ENCODE results near the gene FOXO1. TPM values are rescaled to one million over a fixed set of nuclear protein-coding genes. Genes with fewer than 3 reads are reported as not detected.
A peak's percentile ranks its signal among the peaks of the same experiment; 100 is the strongest.
"Not testable (repeated sequence)": the region's sequence is repeated elsewhere in the genome, so short reads cannot be mapped to it uniquely, and the experiment has no call there.

The FOXO1 gene
- 10 to 100 TPM; 50.7 to 67.2 (median 60.3) TPM for total RNA-seq

DNA sequence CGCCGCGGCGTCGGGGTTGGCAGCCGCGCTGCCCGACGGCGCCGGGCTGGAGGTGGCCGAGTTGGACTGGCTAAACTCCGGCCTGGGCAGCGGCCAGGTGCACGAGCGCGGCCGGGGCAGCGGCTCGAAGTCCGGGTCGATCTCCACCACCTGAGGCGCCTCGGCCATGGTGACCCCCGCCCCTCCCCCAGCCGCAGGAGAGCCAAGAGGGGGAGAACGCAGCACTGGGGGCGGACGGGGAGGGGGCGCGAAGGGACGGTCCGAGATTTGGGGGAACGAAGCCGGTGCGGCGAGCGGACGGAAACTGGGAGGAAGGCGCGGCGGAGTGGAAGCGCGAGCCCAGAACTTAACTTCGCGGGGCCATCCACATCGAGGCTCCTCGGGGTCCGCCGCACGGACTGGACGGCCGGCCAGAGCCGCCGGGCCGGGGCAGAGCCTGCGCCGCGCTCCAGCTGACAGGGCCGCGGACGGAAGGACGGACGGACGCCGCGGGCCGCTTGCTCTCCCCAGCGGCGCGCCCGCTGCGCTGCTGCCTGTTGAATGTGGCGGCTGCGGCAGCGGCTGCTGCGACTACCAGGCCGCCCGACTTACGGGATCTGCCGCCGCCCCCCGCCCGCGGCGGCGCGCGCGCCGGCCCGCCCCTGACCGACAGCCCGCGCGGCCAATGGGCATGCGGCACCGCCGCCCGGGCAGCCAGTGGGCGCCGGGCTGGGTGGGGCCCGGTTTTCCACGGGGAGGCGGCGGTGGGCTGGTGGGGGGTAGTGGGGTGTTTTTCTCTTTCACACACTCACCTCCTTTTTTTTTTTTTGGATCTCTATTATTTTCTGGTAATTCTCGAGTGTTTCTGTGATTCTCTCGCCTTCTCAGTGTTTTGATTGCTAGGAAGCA lies at the start of gene FOXO1:
TSS of gene FOXO1 (minus strand) at position 597 of the 888 bp plus-strand sequence. CDS start at position 168, 429 bp downstream.
- Histone ChIP-seq H3K9me3 (no peaks in the 10 kb centered on the region), H3K4me3 (peak within 1 kb of the TSS; percentile 100), H3K27ac (peak within 1 kb of the TSS; percentile 99), H3K27me3 (no peaks in the 10 kb centered on the region), H3K36me3 (no peaks in the 10 kb centered on the region), H3K4me1 (peaks cover 37% of the 10 kb centered on the region)
- DNase-seq (ENCODE audit: low spot score in 2 of 2), result peak; percentile 89 to 91
- WGBS, result under 1% methylated on average over 98 of the region's 108 CpGs
- TF ChIP-seq POLR2AphosphoS5 (IDR thresholded peaks at IDR 0.05) (peak in 1 of 3 donors; percentile 87), POLR2A (IDR thresholded peaks at IDR 0.05) (peak; percentile 85 to 98), EP300 (IDR thresholded peaks at IDR 0.05) (no peak)

- not testable (repeated sequence) for H3K27ac ChIP-seq; DNase-seq (ENCODE audit: low spot score in 2 of 2); H3K9me3 ChIP-seq; H3K4me3 ChIP-seq; H3K4me1 ChIP-seq; H3K27me3 ChIP-seq
- WGBS, result no CpG with 5 or more reads among the region's 1 CpG
- peaks cover 26% of the 10 kb centered on the region for H3K36me3 ChIP-seq
These were observed 48.0 kb upstream of the FOXO1 start for GRCh38 chr13:40714433-40714832.

DNA sequence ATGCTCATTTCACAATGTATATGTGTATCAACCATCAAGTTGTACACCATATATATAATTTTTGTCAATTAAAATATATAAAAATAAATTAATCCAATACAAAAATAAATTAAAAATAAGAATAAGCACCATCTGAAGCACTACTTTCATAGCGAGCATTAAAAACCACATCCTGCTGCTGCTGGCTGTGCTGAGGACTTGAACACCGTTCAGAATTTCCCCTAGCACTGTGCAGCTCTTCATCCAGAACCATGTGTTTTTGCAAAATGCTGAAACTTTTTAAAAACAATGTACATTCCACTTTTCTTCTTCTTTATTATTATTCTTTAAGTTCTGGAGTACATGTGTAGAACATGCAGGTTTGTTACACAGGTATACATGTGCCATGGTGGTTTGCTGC lies 40.0 kb upstream of the FOXO1 start:
- WGBS, result 83% methylated on average over 2 of the region's 2 CpGs
- H3K9me3 ChIP-seq, result peaks cover 27% of the 10 kb centered on the region
- no peaks in the 10 kb centered on the region for H3K27me3 ChIP-seq
- DNase-seq (ENCODE audit: low spot score in 2 of 2), result no peak
- TF ChIP-seq EP300 (IDR thresholded peaks at IDR 0.05), result no peak
- TF ChIP-seq POLR2A (IDR thresholded peaks at IDR 0.05), result no peak
- no peak for TF ChIP-seq CTCF (IDR thresholded peaks at IDR 0.05)
- TF ChIP-seq POLR2AphosphoS5 (IDR thresholded peaks at IDR 0.05), result no peak
- H3K4me1 ChIP-seq, result no peaks in the 10 kb centered on the region
- no peak overlapping the region for H3K4me3 ChIP-seq
- H3K27ac ChIP-seq, result no peak overlapping the region
- H3K36me3 ChIP-seq, result no peaks in the 10 kb centered on the region

DNA sequence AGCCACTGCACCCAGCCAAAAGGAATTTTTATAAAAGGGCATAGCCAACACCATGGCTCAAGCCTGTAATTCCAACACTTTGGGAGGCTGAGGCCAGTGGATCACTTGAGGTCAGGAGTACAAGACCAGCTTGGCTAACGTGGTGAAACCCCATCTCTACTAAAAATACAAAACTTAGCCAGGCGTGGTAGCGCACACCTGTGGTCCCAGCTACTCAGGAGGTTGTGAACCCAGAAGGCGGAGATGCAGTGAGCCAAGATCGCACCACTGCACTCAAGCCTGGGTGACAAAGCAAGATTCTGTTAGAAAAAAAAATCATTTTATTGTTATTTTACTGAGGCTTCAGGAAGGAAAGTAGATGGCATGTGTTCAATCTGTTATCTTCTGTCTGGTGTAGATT lies 31.3 kb upstream of the FOXO1 start:
- DNase-seq (ENCODE audit: low spot score in 2 of 2), result no peak
- 89% methylated on average over 5 of the region's 5 CpGs for WGBS

DNA sequence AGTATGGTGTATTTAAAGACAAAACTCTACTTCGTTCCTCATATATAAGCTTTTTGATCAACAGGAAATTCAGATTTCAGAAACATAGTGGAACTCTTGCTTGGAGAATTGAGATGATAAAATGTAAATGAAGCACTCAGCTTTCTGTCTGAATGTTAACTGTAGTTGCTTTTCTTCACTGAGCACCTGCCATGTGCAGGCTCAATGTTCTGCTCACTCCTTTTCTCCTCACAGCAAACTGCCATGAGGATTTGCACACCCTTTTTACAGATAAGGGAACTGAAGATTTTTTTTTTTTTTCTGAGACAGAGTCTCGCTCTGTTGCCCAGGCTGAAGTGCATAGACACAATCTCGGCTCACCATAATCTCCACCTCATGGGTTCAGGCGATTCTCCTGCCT lies 28.0 kb upstream of the FOXO1 start:
- Histone ChIP-seq H3K4me3 (no peak overlapping the region), H3K4me1 (no peaks in the 10 kb centered on the region), H3K27me3 (no peaks in the 10 kb centered on the region), H3K9me3 (no peaks in the 10 kb centered on the region), H3K27ac (no peak overlapping the region), H3K36me3 (no peaks in the 10 kb centered on the region)
- WGBS, result 94% methylated on average over 4 of the region's 4 CpGs
- no peak for DNase-seq (ENCODE audit: low spot score in 2 of 2)
- TF ChIP-seq POLR2A (IDR thresholded peaks at IDR 0.05) (no peak), POLR2AphosphoS5 (IDR thresholded peaks at IDR 0.05) (no peak), CTCF (IDR thresholded peaks at IDR 0.05) (no peak)

More for the DNA sequence above, 31.3 kb upstream of the FOXO1 start:
- Histone ChIP-seq H3K27me3 (no peaks in the 10 kb centered on the region), H3K4me1 (no peaks in the 10 kb centered on the region), H3K36me3 (no peaks in the 10 kb centered on the region), H3K27ac (no peak overlapping the region), H3K9me3 (no peaks in the 10 kb centered on the region), H3K4me3 (no peak overlapping the region)
- TF ChIP-seq POLR2AphosphoS5 (IDR thresholded peaks at IDR 0.05) (no peak), POLR2A (IDR thresholded peaks at IDR 0.05) (no peak), CTCF (IDR thresholded peaks at IDR 0.05) (no peak), EP300 (IDR thresholded peaks at IDR 0.05) (no peak)

- no peak for TF ChIP-seq CTCF (IDR thresholded peaks at IDR 0.05)
- TF ChIP-seq POLR2A (IDR thresholded peaks at IDR 0.05), result no peak
- no peak for TF ChIP-seq POLR2AphosphoS5 (IDR thresholded peaks at IDR 0.05)
- no peak for TF ChIP-seq EP300 (IDR thresholded peaks at IDR 0.05)
- DNase-seq (ENCODE audit: low spot score in 2 of 2), result no peak
- Histone ChIP-seq H3K4me3 (no peak overlapping the region), H3K27ac (no peak overlapping the region), H3K4me1 (no peaks in the 10 kb centered on the region), H3K36me3 (no peaks in the 10 kb centered on the region), H3K9me3 (no peaks in the 10 kb centered on the region), H3K27me3 (no peaks in the 10 kb centered on the region)
- 25% methylated on average over 2 of the region's 2 CpGs for WGBS
These were observed 26.5 kb upstream of the FOXO1 start for GRCh38 chr13:40692946-40693345.

Measured in suprapubic skin (tissue), 4 donors.